HepG2 (cell line): Measurements from ENCODE around the gene CLPSL2. TPM values are rescaled to one million over a fixed set of nuclear protein-coding genes. Genes with fewer than 3 reads are reported as not detected.

ENCODE experiments used
- CBX2 ChIP-seq, 2 experiments: fragments of 200-600 bp in 1 of 2; sonication (generic); formaldehyde crosslinking in 1 of 2; IDR thresholded peaks; 2 replicates each; pipeline versions ENCODE4 v1.7.0 to v1.8.1; 2018 to 2022; ENCODE audit warnings: low read depth in 2 of 2, low read length in 1 of 2, mild to moderate bottlenecking in 1 of 2, missing genetic modification reagents in 1 of 2
- ETV5 ChIP-seq: IDR thresholded peaks from 2 replicates; pipeline ENCODE4 v1.6.1; 2018; ENCODE audit warnings: missing biosample characterization, missing genetic modification reagents, inconsistent platforms, borderline replicate concordance
- FOSL1 ChIP-seq: sonication (generic); formaldehyde crosslinking; IDR thresholded peaks from 2 replicates; pipeline ENCODE4 v1.9.0; 2021; ENCODE audit warnings: missing genetic modification reagents, borderline replicate concordance
- HHEX ChIP-seq: IDR thresholded peaks from 2 replicates; pipeline ENCODE4 v1.6.1; 2016; ENCODE audit warnings: control low read depth
- KLF15 ChIP-seq: sonication (generic); formaldehyde crosslinking; IDR thresholded peaks from 2 replicates; pipeline ENCODE4 v1.8.1; 2023; ENCODE audit warnings: borderline replicate concordance, mild to moderate bottlenecking, inconsistent platforms, missing genetic modification reagents, mixed read lengths
- RARG ChIP-seq: sonication (generic); formaldehyde crosslinking; IDR thresholded peaks from 2 replicates; pipeline ENCODE4 v1.4.0; 2020; ENCODE audit warnings: low read depth, mild to moderate bottlenecking, missing genetic modification reagents
- ZNF430 ChIP-seq: sonication (generic); formaldehyde crosslinking; IDR thresholded peaks from 2 replicates; pipeline ENCODE4 v1.9.0; 2021; ENCODE audit warnings: mild to moderate bottlenecking, missing genetic modification reagents
- ZNF883 ChIP-seq: sonication (generic); formaldehyde crosslinking; IDR thresholded peaks from 2 replicates; pipeline ENCODE4 v1.5.1; 2020; ENCODE audit warnings: mild to moderate bottlenecking, missing genetic modification reagents; ENCODE audit errors: not compliant biosample characterization
- polyA plus RNA-seq, 8 experiments: library from polyadenylated mRNA; depleted of rRNA in 3 of 8; stranded (reverse) in 7 of 8; unstranded in 1 of 8; fragments of >200 nt; fragmentation: Illumina TruSeq in 4 of 8; extraction: Trizol in 4 of 8; gene quantifications; 2 replicates each; pipeline versions ENCODE4 v1.2.1 to v1.2.3, GENCODE V29; 2011 to 2016; ENCODE audit warnings: low read depth in 4 of 8, missing spikeins in 1 of 8, mixed read lengths in 1 of 8; ENCODE audit not compliant: insufficient read depth in 1 of 8
- total RNA-seq, 5 experiments: library from RNA; depleted of rRNA; stranded (reverse); fragments of >200 nt; fragmentation: Illumina TruSeq; extraction: Trizol; gene quantifications; 2 replicates each; pipeline ENCODE4 v1.2.3, GENCODE V29; 2016; ENCODE audit warnings: low read depth in 1 of 5
- TF ChIP-seq, protein P1 (sequence below): sonication (generic); formaldehyde crosslinking; IDR thresholded peaks from 2 replicates; pipeline ENCODE4 v1.4.0; 2020; ENCODE audit warnings: missing genetic modification reagents
- TF ChIP-seq, protein P2 (sequence below): sonication (generic); formaldehyde crosslinking; IDR thresholded peaks from 2 replicates; pipeline ENCODE4 v1.4.0; 2020; ENCODE audit warnings: missing genetic modification reagents, borderline replicate concordance
- TF ChIP-seq, protein P3 (sequence below): sonication (generic); formaldehyde crosslinking; IDR thresholded peaks from 2 replicates; pipeline ENCODE4 v1.5.1; 2020; ENCODE audit warnings: mild to moderate bottlenecking, missing genetic modification reagents, moderate library complexity
- TF ChIP-seq, protein P4 (sequence below): sonication (generic); formaldehyde crosslinking; IDR thresholded peaks from 2 replicates; pipeline ENCODE4 v1.5.0; 2020; ENCODE audit warnings: mild to moderate bottlenecking, missing genetic modification reagents
- TF ChIP-seq, protein P5 (sequence below): IDR thresholded peaks from 2 replicates; pipeline ENCODE4 v1.6.1; 2016; ENCODE audit warnings: missing compliant biosample characterization, missing genetic modification reagents, borderline replicate concordance

CLPSL2 gene
- total and polyA plus RNA-seq, 2 of the 13 experiments (the other 11 are each of a cell fraction or from before 2014, with no cell fraction given) = not detected

DNA sequence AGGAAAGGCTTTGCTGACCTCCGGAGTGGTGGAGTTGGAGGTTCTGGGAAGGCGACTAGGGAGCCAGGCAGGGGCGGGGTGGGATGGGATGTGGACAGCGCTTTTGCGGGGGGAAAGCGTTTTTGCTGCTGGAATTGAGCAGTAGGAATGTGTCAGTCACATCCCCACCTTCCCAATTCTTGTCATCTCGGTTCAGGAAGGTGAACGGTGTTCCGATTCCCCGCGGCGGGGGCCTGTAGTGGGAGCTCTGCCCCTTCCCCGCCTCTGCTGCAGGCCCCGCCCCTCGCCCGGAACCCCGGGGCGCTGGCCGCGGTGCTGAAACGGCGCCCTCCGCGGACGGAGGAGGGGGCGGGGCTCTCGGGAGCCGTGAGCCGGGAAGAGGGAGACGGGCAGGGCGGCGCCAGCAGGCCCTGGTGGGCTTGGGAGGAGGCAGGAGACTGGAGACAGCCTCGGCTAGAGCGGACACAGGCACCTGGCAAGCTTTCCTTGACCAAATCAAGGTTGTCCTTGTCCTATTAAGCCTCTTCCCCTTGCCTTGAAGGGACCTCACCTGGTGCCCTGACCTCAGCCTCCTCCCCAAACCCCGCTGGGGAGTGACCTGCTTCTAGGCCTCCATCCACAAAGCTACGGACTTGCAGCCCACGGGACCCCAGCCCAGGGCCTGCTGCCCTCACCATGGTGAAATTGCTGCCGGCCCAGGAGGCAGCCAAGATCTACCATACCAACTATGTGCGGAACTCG, 28.8 kb downstream of the CLPSL2 start, which contains the start of gene LHFPL5 (continued):
- TF ChIP-seq, protein P1, sequence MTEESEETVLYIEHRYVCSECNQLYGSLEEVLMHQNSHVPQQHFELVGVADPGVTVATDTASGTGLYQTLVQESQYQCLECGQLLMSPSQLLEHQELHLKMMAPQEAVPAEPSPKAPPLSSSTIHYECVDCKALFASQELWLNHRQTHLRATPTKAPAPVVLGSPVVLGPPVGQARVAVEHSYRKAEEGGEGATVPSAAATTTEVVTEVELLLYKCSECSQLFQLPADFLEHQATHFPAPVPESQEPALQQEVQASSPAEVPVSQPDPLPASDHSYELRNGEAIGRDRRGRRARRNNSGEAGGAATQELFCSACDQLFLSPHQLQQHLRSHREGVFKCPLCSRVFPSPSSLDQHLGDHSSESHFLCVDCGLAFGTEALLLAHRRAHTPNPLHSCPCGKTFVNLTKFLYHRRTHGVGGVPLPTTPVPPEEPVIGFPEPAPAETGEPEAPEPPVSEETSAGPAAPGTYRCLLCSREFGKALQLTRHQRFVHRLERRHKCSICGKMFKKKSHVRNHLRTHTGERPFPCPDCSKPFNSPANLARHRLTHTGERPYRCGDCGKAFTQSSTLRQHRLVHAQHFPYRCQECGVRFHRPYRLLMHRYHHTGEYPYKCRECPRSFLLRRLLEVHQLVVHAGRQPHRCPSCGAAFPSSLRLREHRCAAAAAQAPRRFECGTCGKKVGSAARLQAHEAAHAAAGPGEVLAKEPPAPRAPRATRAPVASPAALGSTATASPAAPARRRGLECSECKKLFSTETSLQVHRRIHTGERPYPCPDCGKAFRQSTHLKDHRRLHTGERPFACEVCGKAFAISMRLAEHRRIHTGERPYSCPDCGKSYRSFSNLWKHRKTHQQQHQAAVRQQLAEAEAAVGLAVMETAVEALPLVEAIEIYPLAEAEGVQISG (CRISPR knock-in tag) = peak; percentile 93
- no peak for TF ChIP-seq HHEX (CRISPR knock-in tag)
- peak; percentile 100 for TF ChIP-seq ZNF883 (CRISPR knock-in tag)
- TF ChIP-seq, protein P2, sequence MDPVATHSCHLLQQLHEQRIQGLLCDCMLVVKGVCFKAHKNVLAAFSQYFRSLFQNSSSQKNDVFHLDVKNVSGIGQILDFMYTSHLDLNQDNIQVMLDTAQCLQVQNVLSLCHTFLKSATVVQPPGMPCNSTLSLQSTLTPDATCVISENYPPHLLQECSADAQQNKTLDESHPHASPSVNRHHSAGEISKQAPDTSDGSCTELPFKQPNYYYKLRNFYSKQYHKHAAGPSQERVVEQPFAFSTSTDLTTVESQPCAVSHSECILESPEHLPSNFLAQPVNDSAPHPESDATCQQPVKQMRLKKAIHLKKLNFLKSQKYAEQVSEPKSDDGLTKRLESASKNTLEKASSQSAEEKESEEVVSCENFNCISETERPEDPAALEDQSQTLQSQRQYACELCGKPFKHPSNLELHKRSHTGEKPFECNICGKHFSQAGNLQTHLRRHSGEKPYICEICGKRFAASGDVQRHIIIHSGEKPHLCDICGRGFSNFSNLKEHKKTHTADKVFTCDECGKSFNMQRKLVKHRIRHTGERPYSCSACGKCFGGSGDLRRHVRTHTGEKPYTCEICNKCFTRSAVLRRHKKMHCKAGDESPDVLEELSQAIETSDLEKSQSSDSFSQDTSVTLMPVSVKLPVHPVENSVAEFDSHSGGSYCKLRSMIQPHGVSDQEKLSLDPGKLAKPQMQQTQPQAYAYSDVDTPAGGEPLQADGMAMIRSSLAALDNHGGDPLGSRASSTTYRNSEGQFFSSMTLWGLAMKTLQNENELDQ (CRISPR knock-in tag) = peak; percentile 99
- TF ChIP-seq, protein P3, sequence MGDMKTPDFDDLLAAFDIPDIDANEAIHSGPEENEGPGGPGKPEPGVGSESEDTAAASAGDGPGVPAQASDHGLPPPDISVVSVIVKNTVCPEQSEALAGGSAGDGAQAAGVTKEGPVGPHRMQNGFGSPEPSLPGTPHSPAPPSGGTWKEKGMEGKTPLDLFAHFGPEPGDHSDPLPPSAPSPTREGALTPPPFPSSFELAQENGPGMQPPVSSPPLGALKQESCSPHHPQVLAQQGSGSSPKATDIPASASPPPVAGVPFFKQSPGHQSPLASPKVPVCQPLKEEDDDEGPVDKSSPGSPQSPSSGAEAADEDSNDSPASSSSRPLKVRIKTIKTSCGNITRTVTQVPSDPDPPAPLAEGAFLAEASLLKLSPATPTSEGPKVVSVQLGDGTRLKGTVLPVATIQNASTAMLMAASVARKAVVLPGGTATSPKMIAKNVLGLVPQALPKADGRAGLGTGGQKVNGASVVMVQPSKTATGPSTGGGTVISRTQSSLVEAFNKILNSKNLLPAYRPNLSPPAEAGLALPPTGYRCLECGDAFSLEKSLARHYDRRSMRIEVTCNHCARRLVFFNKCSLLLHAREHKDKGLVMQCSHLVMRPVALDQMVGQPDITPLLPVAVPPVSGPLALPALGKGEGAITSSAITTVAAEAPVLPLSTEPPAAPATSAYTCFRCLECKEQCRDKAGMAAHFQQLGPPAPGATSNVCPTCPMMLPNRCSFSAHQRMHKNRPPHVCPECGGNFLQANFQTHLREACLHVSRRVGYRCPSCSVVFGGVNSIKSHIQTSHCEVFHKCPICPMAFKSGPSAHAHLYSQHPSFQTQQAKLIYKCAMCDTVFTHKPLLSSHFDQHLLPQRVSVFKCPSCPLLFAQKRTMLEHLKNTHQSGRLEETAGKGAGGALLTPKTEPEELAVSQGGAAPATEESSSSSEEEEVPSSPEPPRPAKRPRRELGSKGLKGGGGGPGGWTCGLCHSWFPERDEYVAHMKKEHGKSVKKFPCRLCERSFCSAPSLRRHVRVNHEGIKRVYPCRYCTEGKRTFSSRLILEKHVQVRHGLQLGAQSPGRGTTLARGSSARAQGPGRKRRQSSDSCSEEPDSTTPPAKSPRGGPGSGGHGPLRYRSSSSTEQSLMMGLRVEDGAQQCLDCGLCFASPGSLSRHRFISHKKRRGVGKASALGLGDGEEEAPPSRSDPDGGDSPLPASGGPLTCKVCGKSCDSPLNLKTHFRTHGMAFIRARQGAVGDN = peak; percentile 87
- TF ChIP-seq ETV5 (CRISPR knock-in tag) = peak; percentile 97
- peak; percentile 99 for TF ChIP-seq ZNF430 (CRISPR knock-in tag)
- TF ChIP-seq, protein P4, sequence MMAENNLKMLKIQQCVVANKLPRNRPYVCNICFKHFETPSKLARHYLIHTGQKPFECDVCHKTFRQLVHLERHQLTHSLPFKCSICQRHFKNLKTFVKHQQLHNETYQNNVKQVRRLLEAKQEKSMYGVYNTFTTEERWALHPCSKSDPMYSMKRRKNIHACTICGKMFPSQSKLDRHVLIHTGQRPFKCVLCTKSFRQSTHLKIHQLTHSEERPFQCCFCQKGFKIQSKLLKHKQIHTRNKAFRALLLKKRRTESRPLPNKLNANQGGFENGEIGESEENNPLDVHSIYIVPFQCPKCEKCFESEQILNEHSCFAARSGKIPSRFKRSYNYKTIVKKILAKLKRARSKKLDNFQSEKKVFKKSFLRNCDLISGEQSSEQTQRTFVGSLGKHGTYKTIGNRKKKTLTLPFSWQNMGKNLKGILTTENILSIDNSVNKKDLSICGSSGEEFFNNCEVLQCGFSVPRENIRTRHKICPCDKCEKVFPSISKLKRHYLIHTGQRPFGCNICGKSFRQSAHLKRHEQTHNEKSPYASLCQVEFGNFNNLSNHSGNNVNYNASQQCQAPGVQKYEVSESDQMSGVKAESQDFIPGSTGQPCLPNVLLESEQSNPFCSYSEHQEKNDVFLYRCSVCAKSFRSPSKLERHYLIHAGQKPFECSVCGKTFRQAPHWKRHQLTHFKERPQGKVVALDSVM = peak; percentile 73
- TF ChIP-seq RARG (CRISPR knock-in tag) = peak; percentile 93; the same call in 1 of the 2 replicates
- TF ChIP-seq FOSL1 (CRISPR knock-in tag) = peak; percentile 60; the same call in 1 of the 2 replicates
- TF ChIP-seq, protein P5, sequence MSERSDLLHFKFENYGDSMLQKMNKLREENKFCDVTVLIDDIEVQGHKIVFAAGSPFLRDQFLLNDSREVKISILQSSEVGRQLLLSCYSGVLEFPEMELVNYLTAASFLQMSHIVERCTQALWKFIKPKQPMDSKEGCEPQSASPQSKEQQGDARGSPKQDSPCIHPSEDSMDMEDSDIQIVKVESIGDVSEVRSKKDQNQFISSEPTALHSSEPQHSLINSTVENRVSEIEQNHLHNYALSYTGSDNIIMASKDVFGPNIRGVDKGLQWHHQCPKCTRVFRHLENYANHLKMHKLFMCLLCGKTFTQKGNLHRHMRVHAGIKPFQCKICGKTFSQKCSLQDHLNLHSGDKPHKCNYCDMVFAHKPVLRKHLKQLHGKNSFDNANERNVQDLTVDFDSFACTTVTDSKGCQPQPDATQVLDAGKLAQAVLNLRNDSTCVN (CRISPR knock-in tag) = peak; percentile 97
- TF ChIP-seq KLF15 = peak; percentile 98
- TF ChIP-seq CBX2 (IDR thresholded peaks at IDR 0.05; ENCODE audit: low read depth, low read length) = no peak
- TF ChIP-seq CBX2 (CRISPR knock-in tag; IDR thresholded peaks at IDR 0.05; ENCODE audit: low read depth) = 0 out of 2 replicates have a peak, but pooled peaks have one; percentile 62
